OCI-LY3 (cell line): ENCODE measurements around the gene ACACB.

Experiments
- EZH2phosphoT487 ChIP-seq: fragments of 200-600 bp; shearing (Covaris generic); IDR thresholded peaks from 2 replicates; pipeline ENCODE4 v1.6.1; 2018; ENCODE audit warnings: antibody characterized with exemption, mixed run types, low read depth
- TF ChIP-seq, protein P1 (sequence below): fragments of 200-600, 300-600 bp; sonication (generic); IDR thresholded peaks from 2 replicates; pipeline ENCODE4 v1.5.1; 2014; ENCODE audit warnings: antibody characterized with exemption, low read length, low read depth

DNA sequence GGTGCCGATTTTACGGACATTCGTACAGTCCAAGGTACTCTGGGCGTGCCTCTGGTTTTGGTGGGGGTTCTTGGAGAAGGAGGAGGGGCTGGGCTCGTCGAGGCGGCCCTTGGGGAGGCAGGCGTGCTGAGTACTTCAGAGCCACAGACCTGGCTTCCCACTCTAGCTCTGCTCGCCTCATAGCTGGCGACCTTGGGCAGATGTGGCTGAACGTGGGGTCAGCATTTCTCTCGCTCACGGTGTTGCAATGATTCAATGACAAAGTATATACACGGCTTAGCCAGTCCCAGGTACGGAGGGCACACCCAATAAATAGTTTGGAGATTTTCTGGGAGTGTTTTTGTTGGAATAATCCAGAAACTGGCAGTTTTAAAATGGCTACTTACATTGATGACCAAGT is 117.6 kb downstream of the ACACB start:
- TF ChIP-seq, protein P1, sequence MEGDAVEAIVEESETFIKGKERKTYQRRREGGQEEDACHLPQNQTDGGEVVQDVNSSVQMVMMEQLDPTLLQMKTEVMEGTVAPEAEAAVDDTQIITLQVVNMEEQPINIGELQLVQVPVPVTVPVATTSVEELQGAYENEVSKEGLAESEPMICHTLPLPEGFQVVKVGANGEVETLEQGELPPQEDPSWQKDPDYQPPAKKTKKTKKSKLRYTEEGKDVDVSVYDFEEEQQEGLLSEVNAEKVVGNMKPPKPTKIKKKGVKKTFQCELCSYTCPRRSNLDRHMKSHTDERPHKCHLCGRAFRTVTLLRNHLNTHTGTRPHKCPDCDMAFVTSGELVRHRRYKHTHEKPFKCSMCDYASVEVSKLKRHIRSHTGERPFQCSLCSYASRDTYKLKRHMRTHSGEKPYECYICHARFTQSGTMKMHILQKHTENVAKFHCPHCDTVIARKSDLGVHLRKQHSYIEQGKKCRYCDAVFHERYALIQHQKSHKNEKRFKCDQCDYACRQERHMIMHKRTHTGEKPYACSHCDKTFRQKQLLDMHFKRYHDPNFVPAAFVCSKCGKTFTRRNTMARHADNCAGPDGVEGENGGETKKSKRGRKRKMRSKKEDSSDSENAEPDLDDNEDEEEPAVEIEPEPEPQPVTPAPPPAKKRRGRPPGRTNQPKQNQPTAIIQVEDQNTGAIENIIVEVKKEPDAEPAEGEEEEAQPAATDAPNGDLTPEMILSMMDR = no peak
- TF ChIP-seq EZH2phosphoT487 = no peak
